Measurements from ENCODE around the gene SH2D2A.

SH2D2A gene

GRCh38 chr1:156847591-156848460 is 31.2 kb upstream of the SH2D2A start:
- no peak for DNase-seq

DNA sequence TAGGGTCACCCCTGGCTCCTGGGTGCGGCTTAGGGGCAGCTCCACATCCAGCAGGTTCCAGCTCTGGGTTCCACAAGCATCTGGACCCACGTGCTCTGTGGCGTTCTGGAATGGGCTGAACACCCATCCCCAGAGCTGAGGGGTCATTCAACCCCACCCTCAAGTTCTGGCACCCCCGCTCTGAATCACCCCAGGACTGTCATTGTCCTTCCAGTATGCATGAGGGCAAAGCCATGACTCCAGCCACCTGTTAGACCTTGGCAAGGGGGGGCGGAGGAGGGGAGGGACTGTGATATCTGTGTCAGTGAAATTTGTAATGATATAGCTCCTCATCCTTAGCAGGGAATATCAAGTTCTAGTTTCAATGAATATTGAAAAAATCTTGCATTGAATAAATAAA is 30.0 kb upstream of the SH2D2A start:
- DNase-seq: no peak

DNA sequence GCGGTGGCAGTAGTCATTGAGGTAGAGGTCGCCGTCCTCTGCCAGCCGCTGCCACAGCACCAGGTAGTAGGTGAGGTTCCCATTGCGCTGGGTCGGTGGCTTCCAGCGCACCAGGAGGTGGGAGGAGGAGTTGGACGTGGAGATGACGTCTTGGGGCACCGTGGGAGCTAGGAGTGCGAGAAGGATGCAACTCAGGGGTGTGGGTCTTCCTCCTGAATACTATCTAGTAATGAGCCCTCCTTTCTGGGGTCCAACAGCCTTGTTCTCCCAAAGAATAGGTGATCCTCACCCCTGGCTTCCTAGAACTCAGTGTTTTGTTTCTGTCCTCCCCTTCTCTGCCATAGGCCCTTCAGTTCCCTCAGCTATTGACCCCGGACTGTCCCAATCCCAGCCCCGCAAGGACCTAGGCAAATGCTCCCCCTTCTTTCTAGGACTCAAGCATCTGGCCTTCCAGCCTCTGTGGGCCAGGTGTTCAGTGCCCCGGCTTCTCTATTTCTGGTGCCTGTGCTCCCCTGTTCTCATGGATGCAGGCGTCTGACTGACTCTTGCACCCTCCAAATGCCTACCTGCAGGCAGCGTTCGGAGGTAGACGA is 29.4 kb upstream of the SH2D2A start:
- no peak for DNase-seq

GRCh38 chr1:156845055-156845952 is 28.7 kb upstream of the SH2D2A start:
- DNase-seq: peak; percentile 65 to 67

- no peak for DNase-seq
Observed at GRCh38 chr1:156844638-156845037, 28.0 kb upstream of the SH2D2A start.

GRCh38 chr1:156844102-156844501 is 27.5 kb upstream of the SH2D2A start:
- DNase-seq: no peak

GRCh38 chr1:156842618-156843300 is 26.1 kb upstream of the SH2D2A start:
- DNase-seq: no peak

DNA sequence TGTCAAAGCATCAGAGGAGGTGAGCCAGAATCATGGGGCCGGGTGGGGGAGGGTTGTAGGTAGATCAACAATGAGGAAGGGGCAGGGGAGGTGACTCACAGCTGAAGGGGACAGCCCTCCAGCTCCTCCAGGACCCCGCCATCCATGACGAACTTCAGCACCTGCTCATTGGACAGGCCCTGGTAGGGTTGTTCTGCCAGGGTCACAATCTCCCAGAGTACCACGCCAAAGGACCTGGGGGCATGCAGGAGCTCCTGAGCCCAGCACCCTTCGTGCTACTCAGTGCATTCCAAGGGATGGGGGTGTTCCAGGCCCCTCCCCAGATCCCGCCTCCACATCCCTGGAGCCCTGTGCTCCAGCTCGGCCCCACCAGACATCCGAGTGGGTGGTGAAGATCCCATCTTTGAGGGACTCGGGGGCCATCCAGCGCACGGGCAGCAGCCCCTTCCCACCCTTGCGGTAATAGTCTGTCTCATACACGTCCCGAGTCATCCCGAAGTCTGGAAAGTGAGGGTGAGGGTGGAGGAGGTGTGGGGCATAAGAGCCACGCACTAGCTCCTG is 24.7 kb upstream of the SH2D2A start:
- no peak for DNase-seq

- no peak for DNase-seq
Observed at GRCh38 chr1:156840898-156841279, 24.2 kb upstream of the SH2D2A start.

DNA sequence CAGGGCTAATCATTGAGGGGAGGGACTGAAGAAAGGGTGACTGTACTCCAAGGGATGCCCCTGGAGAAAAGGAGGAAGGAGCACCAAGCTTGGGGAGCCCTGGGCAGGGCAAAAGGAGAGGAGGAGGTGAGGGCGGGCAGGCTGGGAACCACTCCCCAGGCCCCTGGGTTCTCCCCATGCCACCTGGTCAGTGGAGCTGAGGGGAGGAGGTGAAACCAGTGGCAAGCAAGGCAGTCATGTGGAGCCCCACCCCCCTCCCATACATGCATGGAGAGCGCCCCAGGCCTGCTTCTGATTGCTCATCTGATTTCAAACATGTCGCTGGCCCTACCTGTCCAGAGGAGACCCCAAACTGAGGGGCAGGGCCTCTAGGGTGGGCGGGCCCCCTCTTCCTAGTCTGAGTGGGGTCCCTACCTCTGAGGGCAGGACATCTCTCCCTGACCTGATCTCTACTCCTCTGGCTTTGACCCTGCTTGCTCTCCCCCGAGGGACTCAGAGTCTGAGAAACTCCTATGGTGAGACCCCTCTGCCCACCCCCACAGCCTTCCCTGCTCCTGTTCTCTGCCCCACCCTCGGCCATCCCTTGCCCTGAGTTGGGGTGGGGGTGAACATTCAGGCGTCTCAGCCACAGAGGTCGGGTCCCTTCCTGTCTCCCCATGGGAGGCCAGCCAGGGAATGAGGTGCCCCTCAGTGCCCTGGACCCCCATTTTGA is 23.7 kb upstream of the SH2D2A start:
- DNase-seq: no peak

- DNase-seq: no peak
Observed at GRCh38 chr1:156839426-156840109, 22.9 kb upstream of the SH2D2A start.

- peak; percentile 70 to 72 for DNase-seq
Observed at GRCh38 chr1:156838972-156839371, 22.3 kb upstream of the SH2D2A start.

DNA sequence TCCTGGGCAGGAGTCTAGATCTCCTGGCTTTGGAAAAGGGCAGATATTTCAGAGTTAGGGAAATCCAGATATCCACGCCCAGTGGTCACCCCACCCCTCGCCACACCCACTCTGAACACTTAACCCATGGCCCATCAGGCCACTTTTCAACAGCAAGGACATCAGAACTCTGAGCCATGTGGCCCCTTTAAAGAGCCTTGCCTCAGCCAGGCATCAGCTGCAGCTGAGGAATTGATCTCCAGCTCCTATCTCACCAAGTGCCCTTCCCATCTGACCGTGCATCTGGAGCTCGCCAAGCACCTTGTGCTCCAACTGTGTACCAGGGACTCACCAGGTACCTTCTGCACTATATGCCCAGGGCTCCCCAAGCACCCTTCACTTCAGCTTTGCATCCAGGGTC is 20.2 kb upstream of the SH2D2A start:
- no peak for DNase-seq

DNA sequence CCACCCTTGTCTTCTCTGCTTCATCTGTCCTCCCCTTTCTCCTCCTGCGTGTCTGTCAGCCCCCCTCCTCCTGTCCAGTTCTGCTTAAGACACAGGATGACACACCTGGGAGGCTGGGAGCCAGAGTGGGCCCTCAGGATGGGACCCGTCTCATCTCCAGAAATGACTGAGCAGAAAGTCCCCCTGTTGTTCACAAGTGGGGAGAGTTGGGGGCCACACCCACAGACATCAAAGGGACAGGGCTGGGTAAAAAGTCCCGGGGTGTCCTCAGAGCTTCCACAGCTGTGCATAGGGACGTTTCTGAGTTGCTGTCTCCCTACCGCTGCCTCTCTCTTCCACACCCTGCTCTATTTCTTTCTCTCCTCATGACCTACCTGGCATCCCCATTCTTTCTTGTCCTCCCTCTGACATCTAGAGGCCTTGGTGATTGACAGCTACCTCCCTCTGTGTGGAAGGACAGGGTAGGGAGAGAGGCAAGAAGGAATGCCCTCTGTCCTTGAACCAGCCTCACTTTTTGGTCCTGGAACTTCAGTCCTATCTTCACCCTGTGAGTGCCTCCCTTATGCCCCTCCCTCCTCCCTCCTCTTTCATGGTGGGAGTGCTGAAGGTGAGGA is 19.5 kb upstream of the SH2D2A start:
- DNase-seq: peak; percentile 69 to 75

- DNase-seq: no peak
Observed at GRCh38 chr1:156834322-156834721, 17.7 kb upstream of the SH2D2A start.

- DNase-seq: no peak
Observed at GRCh38 chr1:156833603-156834002, 17.0 kb upstream of the SH2D2A start.

DNA sequence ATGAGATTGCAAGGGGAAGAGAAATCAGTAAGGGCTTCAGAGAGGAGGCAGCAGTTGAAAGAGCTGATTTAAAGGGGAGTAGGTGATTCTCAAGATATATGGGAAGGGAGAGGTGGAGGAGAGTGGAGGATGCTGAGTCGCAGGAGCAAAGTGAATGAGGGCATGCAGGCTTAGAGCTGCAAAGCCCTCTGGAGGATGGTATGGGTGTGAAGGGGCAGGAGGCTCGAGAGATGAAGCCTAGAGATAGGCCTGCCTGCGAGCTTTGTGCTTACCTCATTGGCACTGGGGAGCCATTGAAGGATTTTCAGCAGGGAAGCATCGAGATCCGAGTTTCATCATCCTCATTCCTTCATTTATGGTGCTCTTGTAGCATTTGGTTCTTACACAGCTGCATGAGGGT is 15.8 kb upstream of the SH2D2A start:
- DNase-seq: no peak

GRCh38 chr1:156828400-156829124 is 11.9 kb upstream of the SH2D2A start:
- DNase-seq: no peak

DNA sequence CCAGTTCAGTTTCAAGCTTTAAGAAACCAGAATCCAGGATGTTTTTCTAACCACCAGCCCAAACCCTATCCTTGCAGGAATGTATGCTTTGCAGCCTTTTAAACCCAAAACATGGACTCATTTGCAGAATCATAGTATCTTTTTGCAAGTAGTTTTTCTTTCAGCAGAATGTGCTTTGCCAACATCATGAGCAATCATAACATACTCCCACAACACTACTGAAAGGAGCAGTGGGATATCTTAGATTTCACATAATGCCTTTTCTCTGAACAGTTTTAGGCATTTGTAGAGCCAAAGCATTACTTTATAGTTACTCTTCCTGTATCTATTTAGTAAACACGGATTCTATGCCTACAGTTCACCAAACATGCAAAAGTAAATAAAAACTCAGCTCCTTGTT is 10.0 kb upstream of the SH2D2A start:
- DNase-seq: no peak

- no peak for DNase-seq
Observed at GRCh38 chr1:156823210-156823790, 6.7 kb upstream of the SH2D2A start.
